Activated naive CD4-positive, alpha-beta T cell treated with anti-CD3 and anti-CD28 coated beads, Interleukin-2, amount 50 U/mL, for 24 hours (primary cell): ENCODE results near the gene PLEKHA6.

Source experiments
- H3K27ac Mint-ChIP-seq: one replicate; pipeline ENCODE4 v1.8.0; 2021; ENCODE audit warnings: mild to moderate bottlenecking, mixed read lengths
- H3K27me3 Mint-ChIP-seq: one replicate; pipeline ENCODE4 v1.8.0; 2021; ENCODE audit warnings: mixed read lengths
- H3K36me3 Mint-ChIP-seq: one replicate; pipeline ENCODE4 v1.8.0; 2021; ENCODE audit warnings: mixed read lengths
- H3K4me1 Mint-ChIP-seq: one replicate; pipeline ENCODE4 v1.8.0; 2021; ENCODE audit warnings: mixed read lengths
- H3K4me3 Mint-ChIP-seq: one replicate; pipeline ENCODE4 v1.8.0; 2021; ENCODE audit warnings: mild to moderate bottlenecking, mixed read lengths
- H3K9me3 Mint-ChIP-seq: one replicate; pipeline ENCODE4 v1.8.0; 2021; ENCODE audit warnings: mixed read lengths

PLEKHA6 gene

GRCh38 chr1:204367193-204367858 lies 7.6 kb upstream of the PLEKHA6 start:
- no peak overlapping the region for H3K4me3 Mint-ChIP-seq
- peaks cover 12% of the 10 kb centered on the region for H3K4me1 Mint-ChIP-seq
- H3K9me3 Mint-ChIP-seq: no peaks in the 10 kb centered on the region
- no peaks in the 10 kb centered on the region for H3K36me3 Mint-ChIP-seq
- H3K27me3 Mint-ChIP-seq: no peaks in the 10 kb centered on the region
- no peak overlapping the region for H3K27ac Mint-ChIP-seq

GRCh38 chr1:204366759-204367158 lies 7.0 kb upstream of the PLEKHA6 start:
- H3K9me3 Mint-ChIP-seq: no peaks in the 10 kb centered on the region
- no peak overlapping the region for H3K27ac Mint-ChIP-seq
- H3K36me3 Mint-ChIP-seq: no peaks in the 10 kb centered on the region
- no peaks in the 10 kb centered on the region for H3K27me3 Mint-ChIP-seq
- H3K4me1 Mint-ChIP-seq: peaks cover 12% of the 10 kb centered on the region
- H3K4me3 Mint-ChIP-seq: no peak overlapping the region

GRCh38 chr1:204363335-204364114 lies 3.8 kb upstream of the PLEKHA6 start:
- Mint-ChIP-seq H3K4me3 (peak overlapping the region; percentile 78), H3K27ac (peak overlapping the region; percentile 56), H3K27me3 (no peaks in the 10 kb centered on the region), H3K36me3 (no peaks in the 10 kb centered on the region), H3K9me3 (no peaks in the 10 kb centered on the region), H3K4me1 (peaks cover 8% of the 10 kb centered on the region)

- Mint-ChIP-seq H3K9me3 (no peaks in the 10 kb centered on the region), H3K27me3 (no peaks in the 10 kb centered on the region)
Measured at GRCh38 chr1:204362984-204363334, 3.2 kb upstream of the PLEKHA6 start.

GRCh38 chr1:204361781-204362180 lies 2.1 kb upstream of the PLEKHA6 start:
- no peaks in the 10 kb centered on the region for H3K27me3 Mint-ChIP-seq
- H3K4me1 Mint-ChIP-seq: peaks cover 8% of the 10 kb centered on the region
- no peak overlapping the region for H3K27ac Mint-ChIP-seq
- H3K36me3 Mint-ChIP-seq: no peaks in the 10 kb centered on the region
- H3K4me3 Mint-ChIP-seq: no peak overlapping the region
- H3K9me3 Mint-ChIP-seq: no peaks in the 10 kb centered on the region

More at GRCh38 chr1:204362984-204363334, 3.2 kb upstream of the PLEKHA6 start:
- Mint-ChIP-seq H3K4me1 (peaks cover 8% of the 10 kb centered on the region), H3K4me3 (peak overlapping the region; percentile 78), H3K27ac (peak overlapping the region; percentile 32), H3K36me3 (no peaks in the 10 kb centered on the region)

GRCh38 chr1:204361341-204361771 lies 1.6 kb upstream of the PLEKHA6 start:
- H3K9me3 Mint-ChIP-seq: no peaks in the 10 kb centered on the region
- H3K27me3 Mint-ChIP-seq: no peaks in the 10 kb centered on the region
- H3K4me1 Mint-ChIP-seq: peaks cover 8% of the 10 kb centered on the region
- H3K4me3 Mint-ChIP-seq: no peak overlapping the region
- H3K27ac Mint-ChIP-seq: no peak overlapping the region
- H3K36me3 Mint-ChIP-seq: no peaks in the 10 kb centered on the region

- Mint-ChIP-seq H3K27ac (no peak overlapping the region), H3K9me3 (no peaks in the 10 kb centered on the region), H3K36me3 (no peaks in the 10 kb centered on the region), H3K4me1 (peaks cover 8% of the 10 kb centered on the region), H3K4me3 (no peak overlapping the region), H3K27me3 (no peaks in the 10 kb centered on the region)
Measured at GRCh38 chr1:204360314-204360713, 585 bp upstream of the PLEKHA6 start.

- Mint-ChIP-seq H3K9me3 (no peaks in the 10 kb centered on the region), H3K27me3 (no peaks in the 10 kb centered on the region), H3K4me1 (peaks cover 6% of the 10 kb centered on the region), H3K36me3 (no peaks in the 10 kb centered on the region), H3K27ac (no peak overlapping the region), H3K4me3 (no peak overlapping the region)
Measured at GRCh38 chr1:204359131-204359473, 627 bp downstream of the PLEKHA6 start.

GRCh38 chr1:204358605-204359004 lies 1.1 kb downstream of the PLEKHA6 start:
- no peaks in the 10 kb centered on the region for H3K9me3 Mint-ChIP-seq
- H3K27ac Mint-ChIP-seq: no peak overlapping the region
- no peaks in the 10 kb centered on the region for H3K36me3 Mint-ChIP-seq
- no peaks in the 10 kb centered on the region for H3K27me3 Mint-ChIP-seq
- peaks cover under 1% of the 10 kb centered on the region for H3K4me1 Mint-ChIP-seq
- H3K4me3 Mint-ChIP-seq: no peak overlapping the region

GRCh38 chr1:204357551-204358490 lies 1.9 kb downstream of the PLEKHA6 start:
- Mint-ChIP-seq H3K36me3 (no peaks in the 10 kb centered on the region), H3K27ac (no peak overlapping the region), H3K27me3 (no peaks in the 10 kb centered on the region), H3K4me3 (no peak overlapping the region), H3K9me3 (no peaks in the 10 kb centered on the region), H3K4me1 (no peaks in the 10 kb centered on the region)

GRCh38 chr1:204356997-204357396 lies 2.7 kb downstream of the PLEKHA6 start:
- no peak overlapping the region for H3K27ac Mint-ChIP-seq
- H3K4me1 Mint-ChIP-seq: no peaks in the 10 kb centered on the region
- no peaks in the 10 kb centered on the region for H3K27me3 Mint-ChIP-seq
- no peak overlapping the region for H3K4me3 Mint-ChIP-seq
- H3K36me3 Mint-ChIP-seq: no peaks in the 10 kb centered on the region
- no peaks in the 10 kb centered on the region for H3K9me3 Mint-ChIP-seq

GRCh38 chr1:204355913-204356312 lies 3.8 kb downstream of the PLEKHA6 start:
- peaks cover 3% of the 10 kb centered on the region for H3K4me1 Mint-ChIP-seq
- H3K27ac Mint-ChIP-seq: no peak overlapping the region

GRCh38 chr1:204354579-204354978 lies 5.2 kb downstream of the PLEKHA6 start:
- no peak overlapping the region for H3K27ac Mint-ChIP-seq
- no peak overlapping the region for H3K4me3 Mint-ChIP-seq
- peaks cover 3% of the 10 kb centered on the region for H3K4me1 Mint-ChIP-seq
- no peaks in the 10 kb centered on the region for H3K27me3 Mint-ChIP-seq
- H3K36me3 Mint-ChIP-seq: no peaks in the 10 kb centered on the region
- no peaks in the 10 kb centered on the region for H3K9me3 Mint-ChIP-seq

More at GRCh38 chr1:204355913-204356312, 3.8 kb downstream of the PLEKHA6 start:
- H3K27me3 Mint-ChIP-seq: no peaks in the 10 kb centered on the region
- H3K9me3 Mint-ChIP-seq: no peaks in the 10 kb centered on the region
- H3K4me3 Mint-ChIP-seq: no peak overlapping the region
- H3K36me3 Mint-ChIP-seq: no peaks in the 10 kb centered on the region

GRCh38 chr1:204353213-204353910 lies 6.4 kb downstream of the PLEKHA6 start:
- Mint-ChIP-seq H3K4me3 (no peak overlapping the region), H3K9me3 (no peaks in the 10 kb centered on the region), H3K27ac (no peak overlapping the region), H3K36me3 (no peaks in the 10 kb centered on the region), H3K4me1 (peaks cover 3% of the 10 kb centered on the region), H3K27me3 (no peaks in the 10 kb centered on the region)

- H3K27ac Mint-ChIP-seq: no peak overlapping the region
Measured at GRCh38 chr1:204350857-204351573, 8.7 kb downstream of the PLEKHA6 start.

More at GRCh38 chr1:204350857-204351573, 8.7 kb downstream of the PLEKHA6 start:
- Mint-ChIP-seq H3K4me1 (peaks cover 3% of the 10 kb centered on the region), H3K4me3 (no peak overlapping the region), H3K27me3 (no peaks in the 10 kb centered on the region), H3K36me3 (no peaks in the 10 kb centered on the region), H3K9me3 (no peaks in the 10 kb centered on the region)
